WI38 (cell line): ENCODE results near the gene MRPL38.

Source experiments
- H3K4me3 ChIP-seq: 2 replicates; pipeline ENCODE4 v1.5.1; 2011; ENCODE audit warnings: low read depth, mild to moderate bottlenecking, control low read depth, low read length
- TF ChIP-seq, protein P1 (sequence below): IDR thresholded peaks from 2 replicates; pipeline ENCODE4 v1.5.1; 2012; ENCODE audit warnings: low read depth, mild to moderate bottlenecking, control low read depth, low read length

Gene MRPL38

DNA sequence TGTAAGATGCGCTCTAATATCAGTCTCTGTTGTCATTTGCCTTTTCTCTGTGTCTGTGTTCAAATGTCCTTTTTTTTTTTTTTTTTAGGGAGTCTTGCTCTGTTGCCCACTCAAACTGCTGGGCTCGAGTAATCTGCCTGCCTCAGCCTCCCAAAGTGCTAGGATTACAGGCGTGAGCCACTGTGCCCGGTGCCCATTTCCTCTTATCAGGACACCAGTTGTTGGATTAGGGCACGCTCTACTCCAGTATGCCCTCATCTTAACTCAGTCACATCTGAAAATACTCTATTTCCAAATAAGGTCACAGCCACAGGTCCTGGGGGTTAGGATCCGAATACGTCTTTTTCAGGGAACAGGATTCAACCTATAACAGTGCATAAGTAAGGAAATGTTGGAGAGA, 24.4 kb downstream of the MRPL38 start:
- TF ChIP-seq, protein P1, sequence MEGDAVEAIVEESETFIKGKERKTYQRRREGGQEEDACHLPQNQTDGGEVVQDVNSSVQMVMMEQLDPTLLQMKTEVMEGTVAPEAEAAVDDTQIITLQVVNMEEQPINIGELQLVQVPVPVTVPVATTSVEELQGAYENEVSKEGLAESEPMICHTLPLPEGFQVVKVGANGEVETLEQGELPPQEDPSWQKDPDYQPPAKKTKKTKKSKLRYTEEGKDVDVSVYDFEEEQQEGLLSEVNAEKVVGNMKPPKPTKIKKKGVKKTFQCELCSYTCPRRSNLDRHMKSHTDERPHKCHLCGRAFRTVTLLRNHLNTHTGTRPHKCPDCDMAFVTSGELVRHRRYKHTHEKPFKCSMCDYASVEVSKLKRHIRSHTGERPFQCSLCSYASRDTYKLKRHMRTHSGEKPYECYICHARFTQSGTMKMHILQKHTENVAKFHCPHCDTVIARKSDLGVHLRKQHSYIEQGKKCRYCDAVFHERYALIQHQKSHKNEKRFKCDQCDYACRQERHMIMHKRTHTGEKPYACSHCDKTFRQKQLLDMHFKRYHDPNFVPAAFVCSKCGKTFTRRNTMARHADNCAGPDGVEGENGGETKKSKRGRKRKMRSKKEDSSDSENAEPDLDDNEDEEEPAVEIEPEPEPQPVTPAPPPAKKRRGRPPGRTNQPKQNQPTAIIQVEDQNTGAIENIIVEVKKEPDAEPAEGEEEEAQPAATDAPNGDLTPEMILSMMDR = no peak
- H3K4me3 ChIP-seq = no peak overlapping the region

DNA sequence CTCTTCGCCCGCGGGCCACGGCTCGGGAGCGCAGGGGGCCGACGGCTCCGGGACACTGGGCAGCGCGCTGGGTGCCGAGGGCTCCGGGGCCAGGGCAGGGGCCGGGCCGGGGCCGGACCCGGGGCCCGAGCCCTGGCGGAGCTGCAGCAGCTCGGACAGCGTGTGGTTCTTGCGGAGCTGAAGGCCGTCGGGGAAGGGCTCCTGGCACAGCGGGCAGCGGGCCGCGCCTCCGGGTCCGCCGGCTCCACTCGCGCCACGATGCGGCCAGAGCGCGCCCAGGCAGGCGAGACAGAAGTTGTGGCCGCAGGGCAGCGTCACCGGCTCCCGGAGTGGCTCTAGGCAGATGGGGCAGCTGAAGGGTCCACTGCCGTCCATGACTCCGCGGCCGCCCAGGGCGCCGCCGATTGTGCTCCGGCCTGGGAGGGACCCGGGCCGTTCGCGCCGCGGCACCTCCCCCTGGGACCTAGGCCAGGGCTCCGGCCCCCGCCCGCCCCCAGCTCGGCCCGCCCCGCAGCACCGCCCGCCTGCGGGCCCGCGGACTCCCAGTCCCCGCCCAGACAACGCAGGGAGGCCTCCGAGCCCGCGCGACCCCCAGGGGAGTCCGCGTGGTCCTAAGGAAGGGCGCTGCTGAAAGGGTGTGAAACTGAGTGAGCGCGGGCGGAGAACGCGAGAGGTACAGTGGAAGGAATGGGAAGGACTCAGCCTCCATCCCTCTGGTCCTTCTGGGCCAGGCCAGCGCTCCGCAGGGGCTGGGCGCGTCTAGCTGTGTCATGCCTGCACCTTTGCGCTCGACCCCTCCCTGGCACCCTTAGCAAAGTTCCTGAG, 26.3 kb downstream of the MRPL38 start, which contains the start of gene TRIM47:
TSS of gene TRIM47 (minus strand) at position 408 of the 825 bp plus-strand sequence. CDS start at position 375, 33 bp downstream.
- H3K4me3 ChIP-seq = peak within 1 kb of the TSS; percentile 57
- TF ChIP-seq, protein P1 = no peak

DNA sequence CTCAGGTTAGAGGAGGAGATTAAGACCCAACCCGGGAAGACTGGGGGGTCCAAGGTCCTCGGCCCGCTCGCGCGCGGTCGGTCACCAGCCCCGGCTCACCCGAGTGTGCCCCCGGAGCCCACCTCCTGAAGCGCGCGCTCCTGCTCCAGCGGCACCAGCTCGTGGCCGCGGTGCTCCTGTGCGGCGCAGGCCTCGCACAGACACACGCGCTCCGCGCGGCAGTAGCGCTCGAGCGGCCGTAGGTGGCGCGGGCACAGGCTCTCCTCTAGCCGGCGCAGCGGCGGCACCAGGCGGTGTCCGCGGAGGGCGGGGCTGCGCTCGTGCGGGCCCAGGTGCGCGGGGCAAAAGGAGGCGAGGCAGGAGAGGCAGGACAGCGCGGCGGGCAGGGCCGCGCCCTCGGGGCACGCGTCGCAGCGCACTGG, 26.9 kb downstream of the MRPL38 start:
- H3K4me3 ChIP-seq = peak overlapping the region; percentile 57
- TF ChIP-seq, protein P1 = peak; percentile 26

DNA sequence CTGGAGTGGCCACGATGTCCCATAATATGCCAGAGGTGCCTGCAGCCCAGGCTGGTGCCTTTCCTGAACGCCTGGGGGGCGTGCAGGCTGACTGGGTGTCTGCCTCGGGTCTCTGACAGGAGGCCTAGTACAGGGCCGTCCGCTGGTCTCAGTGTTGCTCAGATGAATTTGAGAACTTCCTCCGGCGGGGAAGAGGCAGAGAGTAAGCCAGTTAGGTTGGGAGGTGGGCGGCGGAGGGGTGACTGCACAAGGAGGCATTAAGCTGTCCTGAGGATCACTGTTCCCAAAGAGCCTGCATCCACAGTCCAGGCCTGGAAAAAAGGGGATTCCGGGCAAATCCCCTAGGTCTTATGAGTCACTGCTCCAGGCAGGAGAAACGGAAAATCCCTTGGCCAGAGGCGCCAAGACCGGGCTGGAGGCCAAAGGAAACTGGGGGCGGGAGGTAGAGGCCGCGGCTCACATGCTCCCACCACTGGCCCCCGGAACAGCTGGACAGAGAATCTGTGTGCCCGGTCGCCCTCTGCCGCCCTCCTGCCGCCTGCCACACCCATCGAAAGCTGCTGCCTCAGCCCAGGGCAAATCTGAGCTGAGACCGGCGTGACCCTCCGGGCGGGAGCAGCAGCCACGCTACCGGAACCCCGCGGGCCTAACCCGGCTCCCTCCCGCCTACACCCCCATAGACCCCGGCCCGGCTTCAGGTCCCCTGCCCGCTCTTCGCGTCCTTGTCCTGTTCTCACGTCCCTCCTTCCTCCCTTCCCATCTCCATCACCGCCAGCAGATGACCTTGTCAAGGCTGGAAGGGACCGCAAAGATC, 27.5 kb downstream of the MRPL38 start:
- TF ChIP-seq, protein P1 = no peak
- peak overlapping the region; percentile 57 for H3K4me3 ChIP-seq

DNA sequence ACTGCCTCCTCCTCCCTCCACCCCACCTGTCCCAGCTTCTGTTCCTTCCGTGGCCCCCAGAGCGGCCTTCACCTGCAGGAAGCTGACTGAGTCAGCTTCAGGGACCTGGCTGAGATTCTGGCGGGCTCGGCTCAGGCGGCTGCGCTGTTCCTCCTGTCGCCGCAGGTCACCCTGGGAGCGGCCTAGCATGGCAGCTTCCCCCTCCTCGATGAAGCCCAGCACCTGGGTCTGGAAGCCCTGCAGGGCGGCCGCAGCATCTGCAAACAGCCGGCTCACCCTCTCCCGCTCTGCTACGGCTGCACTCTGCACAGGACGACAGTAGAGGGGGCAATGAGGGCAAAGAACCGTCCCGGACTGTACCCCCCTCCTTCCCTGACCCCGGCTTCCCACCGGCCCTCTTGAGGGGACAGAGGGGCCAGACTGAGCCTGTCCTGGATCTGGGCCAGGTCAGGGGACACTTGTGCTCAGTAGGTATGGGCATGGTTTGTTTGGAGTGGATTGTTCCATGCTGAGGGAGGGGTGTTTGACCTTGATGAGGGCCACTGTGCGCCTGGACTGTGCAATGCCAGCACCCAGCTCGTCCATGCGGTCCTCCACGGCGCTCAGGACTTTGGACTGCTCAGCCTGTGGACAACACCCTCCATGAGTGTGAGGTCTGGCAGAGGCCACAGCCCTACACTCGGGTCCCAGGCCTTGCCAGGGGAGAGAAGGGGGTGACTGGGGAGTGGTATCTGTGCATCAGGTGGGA, 28.3 kb downstream of the MRPL38 start:
- H3K4me3 ChIP-seq = peak overlapping the region; percentile 57
- TF ChIP-seq, protein P1 = no peak

DNA sequence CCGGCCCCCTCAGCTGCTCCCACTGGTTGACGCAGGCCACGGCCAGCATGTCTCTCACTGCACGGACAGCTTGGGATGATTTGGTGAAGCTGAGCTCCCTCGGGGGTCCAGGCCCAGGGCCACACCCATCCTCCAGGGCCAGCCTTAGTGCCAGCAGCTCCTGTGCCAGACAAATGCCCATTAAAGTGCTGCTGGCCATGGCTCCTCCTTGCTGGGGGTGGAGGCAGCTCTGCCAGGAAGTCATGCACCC, 28.8 kb downstream of the MRPL38 start:
- no peak overlapping the region for H3K4me3 ChIP-seq
- TF ChIP-seq, protein P1 = no peak
